Activated naive CD8-positive, alpha-beta T cell treated with anti-CD3 and anti-CD28 coated beads, Interleukin-2, amount 50 U/mL, for 24 hours (primary cell): ENCODE data around the gene NOS1.
"Not testable (repeated sequence)": the region's sequence is repeated elsewhere in the genome, so short reads cannot be mapped to it uniquely, and the experiment has no call there.

Source experiments
- ATAC-seq: fragments of 150-1000 bp; cut with Tn5 transposase; one replicate; pipeline ENCODE4 v1.10.0; 2021
- DNase-seq: peaks from one replicate; pipeline ENCODE4 v3.0.0; 2021
- H3K27ac Mint-ChIP-seq: one replicate; pipeline ENCODE4 v1.8.0; 2021; ENCODE audit warnings: mild to moderate bottlenecking, mixed read lengths
- H3K27me3 Mint-ChIP-seq: one replicate; pipeline ENCODE4 v1.8.0; 2021; ENCODE audit warnings: mixed read lengths
- H3K36me3 Mint-ChIP-seq: one replicate; pipeline ENCODE4 v1.8.0; 2021; ENCODE audit warnings: low read depth, mixed read lengths
- H3K4me1 Mint-ChIP-seq: one replicate; pipeline ENCODE4 v1.8.0; 2021; ENCODE audit warnings: mixed read lengths
- H3K4me3 Mint-ChIP-seq: one replicate; pipeline ENCODE4 v1.8.0; 2021; ENCODE audit warnings: mild to moderate bottlenecking, moderate library complexity, mixed read lengths
- H3K9me3 Mint-ChIP-seq: one replicate; pipeline ENCODE4 v1.8.0; 2021; ENCODE audit warnings: mixed read lengths

Gene NOS1

DNA sequence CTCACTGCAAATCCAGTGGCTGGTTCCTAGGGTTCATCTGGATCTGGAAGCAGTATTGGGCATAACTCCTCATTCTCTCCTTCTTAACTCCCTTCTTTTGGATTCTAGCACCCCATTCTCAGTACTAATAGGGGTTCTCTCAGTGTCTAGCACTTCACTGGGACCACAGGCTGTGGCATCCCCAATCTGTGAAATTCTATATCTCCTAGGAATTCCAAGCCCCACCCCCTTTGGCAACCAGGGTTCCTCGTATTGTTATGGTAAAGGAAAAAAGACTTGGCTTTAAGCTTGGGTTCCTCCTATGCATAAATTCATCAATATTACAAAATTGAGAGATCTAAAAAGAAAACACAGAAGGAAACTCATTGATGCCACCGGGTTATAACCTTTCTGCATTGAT, 126.2 kb downstream of the NOS1 start:
- Mint-ChIP-seq H3K4me3 (no peak overlapping the region), H3K9me3 (no peaks in the 10 kb centered on the region), H3K36me3 (no peaks in the 10 kb centered on the region), H3K27me3 (peaks cover 15% of the 10 kb centered on the region), H3K27ac (no peak overlapping the region), H3K4me1 (no peaks in the 10 kb centered on the region)
- ATAC-seq (no peak), DNase-seq (no peak)

DNA sequence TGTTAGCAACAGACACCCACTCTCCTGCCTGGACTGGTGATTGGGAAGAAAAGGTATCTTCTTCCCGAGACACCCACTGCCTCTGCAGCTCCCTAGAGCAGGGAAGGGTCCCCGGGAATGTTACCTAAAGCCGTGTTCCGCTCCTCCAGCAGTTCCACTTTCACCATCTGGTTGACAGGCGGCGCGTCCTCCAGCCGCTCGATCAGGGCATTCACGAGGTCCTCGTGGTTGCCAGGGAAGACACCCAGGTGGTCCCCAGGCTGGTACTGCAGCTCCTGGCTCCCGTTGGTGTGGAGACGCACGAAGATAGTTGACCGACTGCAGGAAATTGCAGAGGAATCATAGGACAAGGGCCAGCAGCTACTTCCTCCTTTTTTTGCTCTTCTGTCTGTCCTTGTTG, 127.0 kb downstream of the NOS1 start:
- DNase-seq (no peak), ATAC-seq (no peak)
- Mint-ChIP-seq H3K27me3 (peaks cover 15% of the 10 kb centered on the region), H3K27ac (no peak overlapping the region), H3K36me3 (no peaks in the 10 kb centered on the region), H3K9me3 (no peaks in the 10 kb centered on the region), H3K4me3 (no peak overlapping the region), H3K4me1 (no peaks in the 10 kb centered on the region)

DNA sequence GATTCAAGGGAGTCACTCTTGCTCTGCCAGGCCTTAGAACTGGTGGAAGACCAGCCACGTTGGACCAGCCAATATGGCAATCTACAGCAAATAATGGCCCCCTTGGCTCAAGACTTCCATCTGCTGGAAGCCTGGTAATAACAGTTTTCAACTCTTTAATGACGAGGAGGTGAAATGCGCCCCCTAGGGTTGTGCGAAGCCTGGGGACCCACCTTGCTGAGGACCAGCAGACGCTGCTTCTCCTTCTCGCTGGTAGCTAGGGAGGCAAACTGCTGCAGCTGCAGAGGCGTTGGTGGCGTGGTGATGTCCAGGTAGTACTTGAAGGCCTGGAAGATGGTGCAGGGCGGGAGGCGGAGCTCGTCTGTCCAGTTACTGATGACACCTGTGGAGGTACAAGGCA, 129.7 kb downstream of the NOS1 start:
- DNase-seq (no peak), ATAC-seq (no peak)
- no peaks in the 10 kb centered on the region for H3K9me3 Mint-ChIP-seq
- H3K36me3 Mint-ChIP-seq: no peaks in the 10 kb centered on the region
- H3K4me3 Mint-ChIP-seq: no peak overlapping the region
- peaks cover 15% of the 10 kb centered on the region for H3K27me3 Mint-ChIP-seq
- H3K27ac Mint-ChIP-seq: no peak overlapping the region
- no peaks in the 10 kb centered on the region for H3K4me1 Mint-ChIP-seq

DNA sequence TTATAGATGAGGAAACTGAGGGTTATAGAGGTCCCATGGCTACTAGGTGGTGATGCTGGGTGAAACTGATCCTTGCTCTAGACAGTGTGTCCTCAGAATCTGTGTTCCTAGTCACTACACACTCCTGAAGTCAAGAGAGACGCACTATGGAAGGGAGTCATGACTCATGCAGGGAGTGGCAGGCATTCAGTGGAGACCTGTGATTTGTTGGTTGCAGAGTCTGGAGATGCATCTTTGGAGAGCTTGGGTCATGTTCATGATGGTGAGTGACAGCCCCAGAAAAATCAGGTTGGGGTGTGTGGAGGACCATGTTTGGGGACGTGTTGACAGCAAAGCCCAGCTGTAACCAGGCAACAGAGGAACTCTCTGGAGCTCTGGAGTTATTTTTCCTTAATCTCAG, 133.2 kb downstream of the NOS1 start:
- H3K36me3 Mint-ChIP-seq: no peaks in the 10 kb centered on the region
- no peaks in the 10 kb centered on the region for H3K9me3 Mint-ChIP-seq
- no peak overlapping the region for H3K27ac Mint-ChIP-seq
- peaks cover 4% of the 10 kb centered on the region for H3K27me3 Mint-ChIP-seq
- no peak overlapping the region for H3K4me3 Mint-ChIP-seq
- no peak for DNase-seq
- ATAC-seq: no peak
- H3K4me1 Mint-ChIP-seq: no peaks in the 10 kb centered on the region

DNA sequence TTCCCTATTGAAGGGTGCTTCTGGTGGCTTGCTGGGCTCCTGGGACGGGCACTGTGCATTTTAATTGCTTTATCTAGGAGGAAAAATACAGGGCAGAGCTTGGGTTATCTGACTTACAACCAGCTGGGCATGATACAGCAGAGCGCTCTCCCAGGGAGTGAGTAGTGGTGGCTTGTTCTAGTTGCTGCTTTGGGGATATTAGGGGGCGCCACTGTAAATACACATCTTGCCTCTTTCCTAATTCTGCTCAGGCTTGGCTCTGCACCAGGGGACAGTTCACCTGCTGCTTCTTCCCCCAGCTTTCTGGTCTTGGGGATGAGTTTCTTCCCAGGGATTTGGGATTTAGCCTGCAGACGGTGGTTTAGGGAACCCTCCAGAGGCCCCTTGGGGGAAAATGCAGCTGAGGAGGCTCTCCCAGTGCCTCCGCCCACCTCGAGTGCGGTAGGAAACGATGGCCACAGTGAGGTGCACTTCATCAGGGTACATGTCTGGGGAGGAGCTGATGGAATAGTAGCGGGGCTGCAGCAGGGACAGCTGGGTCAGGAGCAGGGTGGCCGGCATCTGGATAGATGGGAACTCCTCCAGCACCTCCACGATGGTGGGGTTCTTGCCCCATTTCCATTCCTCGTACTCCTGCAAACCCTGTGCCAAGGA, 134.3 kb downstream of the NOS1 start:
- peaks cover 4% of the 10 kb centered on the region for H3K27me3 Mint-ChIP-seq
- H3K4me3 Mint-ChIP-seq: no peak overlapping the region
- no peak for DNase-seq
- H3K27ac Mint-ChIP-seq: no peak overlapping the region
- H3K4me1 Mint-ChIP-seq: no peaks in the 10 kb centered on the region
- H3K9me3 Mint-ChIP-seq: no peaks in the 10 kb centered on the region
- H3K36me3 Mint-ChIP-seq: no peaks in the 10 kb centered on the region
- ATAC-seq: no peak

DNA sequence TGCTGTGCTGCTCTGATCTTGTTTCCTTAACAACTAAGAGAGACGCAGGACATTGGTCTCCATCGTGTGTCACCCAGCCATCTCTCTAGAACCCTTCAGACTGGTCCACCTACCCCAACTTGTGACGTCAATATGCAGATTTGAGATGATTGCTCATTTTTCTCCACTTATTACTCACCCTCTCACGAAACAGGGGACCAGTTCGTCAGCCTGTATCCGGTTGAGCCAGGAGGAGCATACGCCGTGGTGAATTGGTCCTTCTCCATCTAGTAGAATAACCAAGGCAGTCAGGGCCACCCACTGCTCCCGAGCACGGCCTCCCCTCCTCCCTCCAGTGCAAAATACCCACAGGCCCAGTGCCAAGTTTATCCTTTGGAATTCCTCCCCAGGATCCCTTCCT, 134.9 kb downstream of the NOS1 start:
- H3K27ac Mint-ChIP-seq: no peak overlapping the region
- peaks cover 4% of the 10 kb centered on the region for H3K27me3 Mint-ChIP-seq
- no peaks in the 10 kb centered on the region for H3K9me3 Mint-ChIP-seq
- H3K4me3 Mint-ChIP-seq: no peak overlapping the region
- DNase-seq (no peak), ATAC-seq (no peak)
- no peaks in the 10 kb centered on the region for H3K36me3 Mint-ChIP-seq
- H3K4me1 Mint-ChIP-seq: no peaks in the 10 kb centered on the region

DNA sequence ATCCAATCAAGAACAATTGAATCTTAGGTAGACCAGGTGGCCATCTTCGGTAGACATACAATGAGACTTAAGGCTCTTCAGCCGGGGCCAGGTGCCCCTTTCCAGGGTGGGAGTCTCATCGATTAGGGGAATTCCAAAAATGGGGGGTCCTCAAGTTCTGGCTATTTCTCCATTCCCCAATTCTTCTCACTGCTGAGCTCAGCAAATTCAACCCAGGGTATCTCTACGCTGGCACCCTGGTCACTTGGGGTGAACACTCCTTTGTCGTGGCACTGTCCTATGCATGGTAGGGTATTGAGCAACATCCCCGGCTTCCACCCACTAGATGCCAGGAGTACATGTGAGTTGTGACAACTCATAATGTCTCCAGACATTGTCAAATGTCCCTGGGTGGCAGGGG, 136.2 kb downstream of the NOS1 start:
- DNase-seq (no peak), ATAC-seq (no peak)
- Mint-ChIP-seq H3K27me3 (peaks cover under 1% of the 10 kb centered on the region), H3K36me3 (no peaks in the 10 kb centered on the region), H3K9me3 (no peaks in the 10 kb centered on the region), H3K4me3 (no peak overlapping the region), H3K27ac (no peak overlapping the region), H3K4me1 (no peaks in the 10 kb centered on the region)

DNA sequence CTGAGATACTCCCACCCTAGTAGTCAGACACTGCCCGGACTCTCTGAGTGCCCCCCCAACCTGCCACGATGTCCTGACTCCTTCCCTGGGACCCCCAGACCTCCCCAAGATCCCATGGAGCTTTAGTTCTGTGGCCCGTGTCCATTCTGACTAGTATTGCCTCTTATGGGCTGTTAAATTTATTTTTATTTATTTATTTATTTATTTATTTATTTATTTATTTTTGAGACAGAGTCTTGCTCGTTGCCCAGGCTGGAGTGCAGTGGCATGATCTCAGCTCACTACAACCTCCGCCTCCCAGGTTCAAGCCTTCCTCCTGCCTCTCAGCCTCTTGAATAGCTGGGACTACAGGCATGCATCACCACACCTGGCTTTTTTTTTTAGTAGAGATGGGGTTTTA, 140.5 kb downstream of the NOS1 start:
- not testable (repeated sequence) for H3K27me3 Mint-ChIP-seq, H3K4me3 Mint-ChIP-seq, H3K36me3 Mint-ChIP-seq, H3K27ac Mint-ChIP-seq, DNase-seq, ATAC-seq, H3K4me1 Mint-ChIP-seq, H3K9me3 Mint-ChIP-seq

DNA sequence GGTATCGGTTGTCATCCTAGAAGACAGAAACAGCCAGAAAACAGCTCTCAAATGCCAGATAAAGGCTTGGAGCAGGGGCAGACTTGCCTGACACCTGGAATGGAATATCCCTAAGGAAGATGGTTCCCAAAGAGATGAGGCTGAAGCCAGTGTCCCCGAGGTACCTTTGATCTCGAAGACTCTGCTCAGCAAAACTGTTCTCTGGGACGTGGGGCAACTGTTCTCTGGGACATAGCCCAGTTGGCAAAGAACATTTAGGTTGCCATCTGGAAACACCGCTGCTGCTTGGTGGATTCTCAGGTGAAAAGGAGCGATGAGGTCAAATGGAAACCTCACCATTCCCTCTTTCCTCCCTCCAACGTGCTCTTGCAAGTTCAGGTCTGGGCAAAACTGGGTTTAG, 143.3 kb downstream of the NOS1 start:
- H3K4me1 Mint-ChIP-seq: no peaks in the 10 kb centered on the region
- H3K9me3 Mint-ChIP-seq: no peaks in the 10 kb centered on the region
- DNase-seq (no peak), ATAC-seq (no peak)
- no peaks in the 10 kb centered on the region for H3K36me3 Mint-ChIP-seq
- no peak overlapping the region for H3K27ac Mint-ChIP-seq
- no peak overlapping the region for H3K4me3 Mint-ChIP-seq
- peaks cover 6% of the 10 kb centered on the region for H3K27me3 Mint-ChIP-seq

DNA sequence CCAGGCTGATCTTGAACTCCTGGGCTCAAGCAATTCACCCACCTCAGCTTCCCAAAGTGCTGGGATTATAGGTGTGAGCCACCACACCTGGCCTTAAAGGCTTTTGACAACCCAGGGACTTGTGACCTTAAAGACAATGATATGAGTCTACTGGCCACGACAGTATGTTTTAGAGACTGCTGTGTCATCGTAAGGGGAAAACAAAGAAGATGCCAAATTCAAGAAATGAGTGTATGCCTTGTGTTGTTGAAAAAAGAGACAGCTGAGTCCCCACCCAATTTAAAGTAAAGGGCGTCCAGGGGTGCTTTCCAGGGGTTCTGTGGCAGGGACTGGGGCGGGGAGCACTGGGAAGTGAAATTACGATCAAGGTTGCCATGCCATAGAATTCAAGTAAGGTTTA, 144.7 kb downstream of the NOS1 start:
- Mint-ChIP-seq H3K4me1 (no peaks in the 10 kb centered on the region), H3K4me3 (no peak overlapping the region), H3K36me3 (no peaks in the 10 kb centered on the region), H3K27ac (no peak overlapping the region), H3K9me3 (no peaks in the 10 kb centered on the region), H3K27me3 (peaks cover 6% of the 10 kb centered on the region)
- ATAC-seq (no peak), DNase-seq (no peak)

DNA sequence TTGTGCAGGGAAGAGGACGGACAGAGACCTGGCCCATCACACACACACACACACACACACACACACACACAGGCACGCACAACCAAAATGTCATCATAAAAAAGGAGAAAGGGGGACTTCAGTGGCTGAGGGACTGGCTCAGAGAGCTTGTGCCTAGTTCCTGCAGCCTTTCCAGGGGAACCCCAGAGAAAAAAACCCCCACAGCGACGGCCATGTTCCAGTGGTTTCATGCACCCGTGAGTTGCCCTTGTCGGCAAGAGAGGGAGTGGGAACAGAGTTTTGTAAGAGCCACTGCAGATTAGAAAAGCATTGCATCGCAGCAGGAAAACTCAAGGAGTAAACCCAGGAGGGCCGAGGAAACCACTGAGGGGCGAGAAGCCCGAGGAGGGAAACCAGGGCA, 146.6 kb downstream of the NOS1 start:
- H3K27ac Mint-ChIP-seq: no peak overlapping the region
- H3K27me3 Mint-ChIP-seq: peaks cover 8% of the 10 kb centered on the region
- no peak for DNase-seq
- H3K36me3 Mint-ChIP-seq: no peaks in the 10 kb centered on the region
- H3K4me1 Mint-ChIP-seq: no peaks in the 10 kb centered on the region
- no peak for ATAC-seq
- no peak overlapping the region for H3K4me3 Mint-ChIP-seq
- H3K9me3 Mint-ChIP-seq: no peaks in the 10 kb centered on the region

DNA sequence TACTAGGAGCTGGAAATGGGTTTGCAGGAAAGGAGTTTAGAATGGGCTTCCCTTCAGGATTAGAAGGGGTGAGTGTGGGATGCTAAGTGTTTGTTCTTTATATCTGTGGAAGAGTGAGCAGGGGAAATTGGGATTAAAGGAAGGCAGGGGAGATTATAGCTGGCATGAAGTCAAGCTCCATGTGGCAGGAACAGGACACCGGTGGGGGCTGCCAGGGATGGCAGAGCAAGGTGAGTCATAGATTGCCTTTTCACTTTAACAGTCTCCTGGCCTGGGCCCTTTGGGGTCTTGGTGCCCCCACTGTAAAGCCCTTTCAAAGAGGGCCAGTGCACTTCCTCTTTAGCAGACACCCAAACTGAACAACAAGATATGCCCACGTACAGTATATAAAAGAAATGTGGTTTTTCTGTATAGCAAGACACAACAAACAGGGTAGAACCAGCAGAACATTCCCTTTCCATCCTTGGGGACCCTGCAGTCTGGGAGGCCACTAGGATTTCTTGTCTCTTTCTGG, 148.1 kb downstream of the NOS1 start:
- H3K36me3 Mint-ChIP-seq: no peaks in the 10 kb centered on the region
- H3K27ac Mint-ChIP-seq: no peak overlapping the region
- no peaks in the 10 kb centered on the region for H3K9me3 Mint-ChIP-seq
- peaks cover 6% of the 10 kb centered on the region for H3K27me3 Mint-ChIP-seq
- H3K4me1 Mint-ChIP-seq: no peaks in the 10 kb centered on the region
- DNase-seq (no peak), ATAC-seq (no peak)
- no peak overlapping the region for H3K4me3 Mint-ChIP-seq

DNA sequence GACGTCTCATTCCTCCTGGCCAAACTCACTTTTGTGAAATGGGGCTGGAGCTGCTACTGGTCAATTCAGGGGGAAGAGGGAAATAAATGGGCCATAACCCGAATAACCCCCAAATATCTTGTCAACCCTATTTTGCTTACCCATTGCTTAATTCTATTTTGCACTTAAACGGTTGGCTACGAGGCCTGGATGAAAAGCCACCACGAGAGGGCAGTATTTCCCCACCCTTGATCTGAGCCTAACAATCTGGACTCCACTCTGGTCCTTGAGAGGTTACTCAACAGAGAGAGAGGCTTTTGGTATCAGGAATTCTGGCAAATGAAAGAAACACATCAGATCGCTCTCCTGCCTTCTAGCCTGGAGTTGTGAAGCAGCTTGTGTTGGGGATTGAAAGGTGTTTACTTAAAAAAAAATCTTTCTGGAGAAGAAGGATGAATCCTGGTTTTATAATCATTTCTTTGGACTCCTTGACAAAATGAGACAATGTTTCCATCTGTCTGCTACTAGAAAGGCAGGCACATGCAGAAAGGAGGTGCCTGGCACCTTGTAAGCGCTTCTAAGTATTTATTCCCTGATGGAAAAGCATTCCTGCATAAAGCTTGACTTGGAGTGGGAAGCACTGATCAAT, 148.7 kb downstream of the NOS1 start:
- no peak overlapping the region for H3K27ac Mint-ChIP-seq
- no peak overlapping the region for H3K4me3 Mint-ChIP-seq
- H3K9me3 Mint-ChIP-seq: no peaks in the 10 kb centered on the region
- no peaks in the 10 kb centered on the region for H3K36me3 Mint-ChIP-seq
- DNase-seq (peak; percentile 72), ATAC-seq (peak; percentile 57)
- H3K27me3 Mint-ChIP-seq: peaks cover 11% of the 10 kb centered on the region
- H3K4me1 Mint-ChIP-seq: no peaks in the 10 kb centered on the region

DNA sequence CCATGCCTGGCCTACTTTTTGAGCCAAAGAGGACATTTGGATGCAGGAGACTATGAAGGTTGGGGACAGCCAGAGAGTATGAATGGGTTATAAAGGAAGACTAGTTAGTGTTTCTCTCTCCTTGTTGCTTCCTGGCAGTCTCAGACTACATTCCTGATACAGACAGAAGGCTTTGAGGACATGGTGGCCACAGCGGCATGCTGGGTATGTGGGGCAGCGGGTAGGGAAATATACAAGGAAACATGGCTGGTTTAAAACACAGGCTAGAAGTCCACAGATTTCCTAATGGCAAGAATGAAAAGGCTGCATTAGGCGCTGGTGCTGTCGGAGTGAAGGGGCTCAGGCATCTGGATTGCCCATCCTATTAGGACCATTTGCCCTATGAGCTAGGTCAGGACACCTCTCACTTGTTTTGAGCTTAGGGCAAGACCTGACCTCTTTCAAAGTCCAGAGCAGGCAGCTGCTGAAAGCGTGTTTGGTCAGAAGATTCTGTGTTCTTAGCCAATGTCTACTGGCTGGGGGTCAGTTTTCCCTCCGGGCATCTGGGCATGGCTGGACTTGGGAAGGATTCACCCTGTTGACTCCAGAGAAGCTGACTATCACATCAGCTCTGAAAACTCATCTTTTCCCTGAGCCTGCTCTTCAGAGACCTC, 151.0 kb downstream of the NOS1 start:
- Mint-ChIP-seq H3K9me3 (no peaks in the 10 kb centered on the region), H3K4me1 (no peaks in the 10 kb centered on the region), H3K36me3 (no peaks in the 10 kb centered on the region), H3K27ac (no peak overlapping the region), H3K4me3 (no peak overlapping the region), H3K27me3 (peaks cover 15% of the 10 kb centered on the region)
- no peak for ATAC-seq
- DNase-seq: no peak

DNA sequence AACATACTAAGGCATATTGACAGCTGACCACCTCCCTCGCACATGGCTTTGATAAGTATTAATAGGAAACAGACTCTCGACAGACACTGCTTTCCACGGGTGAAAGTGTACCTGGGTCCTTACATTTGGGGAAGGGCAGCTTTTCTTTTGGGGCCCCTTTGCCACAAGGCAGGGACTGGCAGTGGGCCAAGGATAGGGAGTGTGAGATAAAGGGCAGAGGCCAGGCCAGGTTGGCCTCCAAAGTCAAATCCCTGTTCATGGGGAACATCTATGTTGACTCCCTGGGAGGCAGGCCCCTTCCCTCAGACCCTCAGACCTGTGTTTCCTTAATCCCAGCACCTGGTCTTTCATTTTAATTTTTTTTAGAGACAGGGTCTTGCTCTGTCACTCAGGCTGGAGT, 151.8 kb downstream of the NOS1 start:
- no peaks in the 10 kb centered on the region for H3K9me3 Mint-ChIP-seq
- ATAC-seq: no peak
- DNase-seq: no peak
- no peak overlapping the region for H3K27ac Mint-ChIP-seq
- H3K4me3 Mint-ChIP-seq: no peak overlapping the region
- H3K27me3 Mint-ChIP-seq: peaks cover 15% of the 10 kb centered on the region
- H3K36me3 Mint-ChIP-seq: no peaks in the 10 kb centered on the region
- H3K4me1 Mint-ChIP-seq: no peaks in the 10 kb centered on the region
